Measurements from ENCODE around the gene KCNG1.

KCNG1 gene

DNA sequence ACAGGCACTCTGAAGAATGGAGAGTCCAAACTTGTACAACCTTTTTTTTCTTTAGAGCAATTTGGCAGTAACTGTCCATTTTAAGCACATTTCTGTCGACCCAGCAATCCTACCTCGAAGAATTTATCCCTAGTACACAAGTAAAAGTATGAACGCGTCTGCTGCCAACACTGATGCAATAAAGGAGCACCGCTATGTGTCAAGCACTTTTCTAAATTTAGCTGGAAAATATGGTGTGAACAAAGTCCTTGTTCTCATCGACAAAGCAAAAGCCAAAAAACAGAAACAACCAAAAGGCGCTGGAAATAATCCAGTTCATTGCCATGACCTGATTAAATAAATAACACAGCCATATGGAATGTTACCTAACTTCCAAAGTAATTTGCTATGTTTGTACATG, 65.6 kb downstream of the KCNG1 start:
- Histone ChIP-seq H3K4me3 (ENCODE audit: control insufficient read depth in 1 of 7, extremely low read depth in 1 of 7, insufficient read depth in 4 of 7, low read depth in 2 of 7, low read length in 6 of 7) (peak overlapping the region in 6 of 7 experiments; percentile 83 to 98 (median 90)), H3K9me3 (ENCODE audit: control extremely low read depth in 1 of 5, control insufficient read depth in 4 of 5, insufficient read depth in 2 of 5, low read depth in 1 of 5, low read length in 4 of 5) (no peaks in the 10 kb centered on the region), H3K27me3 (replicated peaks in 2 of 5; ENCODE audit: control insufficient read depth in 4 of 5, insufficient read depth in 5 of 5, low read length in 4 of 5) (no peaks in the 10 kb centered on the region), H3K4me1 (ENCODE audit: control extremely low read depth in 1 of 4, control insufficient read depth in 4 of 4, insufficient read depth in 4 of 4, low read length in 3 of 4) (peaks cover 9 to 26% (median 24%) of the 10 kb centered on the region in 4 experiments), H3K27ac (ENCODE audit: insufficient read depth in 1 of 2, low read depth in 1 of 2, low read length in 2 of 2, poor library complexity in 1 of 2, severe bottlenecking in 2 of 2) (peak overlapping the region; percentile 100), H3K36me3 (ENCODE audit: control insufficient read depth in 4 of 4, insufficient read depth in 4 of 4, low read length in 3 of 4) (peaks cover 9 to 35% (median 22%) of the 10 kb centered on the region in 4 experiments)
- POLR2A ChIA-PET = interaction anchor here (1.1 to 3.0 kb wide), 4 partner anchors 9 to 164 kb away, joined by 3 to 20 read pairs (median 4); partner anchors contain the start of gene ADNP
- WGBS (ENCODE audit: insufficient coverage) = no CpG with 5 or more reads among the region's 7 CpGs
- CTCF ChIA-PET = interaction anchor here (1.3 to 1.8 kb wide), 5 partner anchors 15 to 166 kb away, joined by 3 to 4 read pairs (median 4); no protein-coding TSS in a partner anchor
- DNase-seq = peak in 2 of 3 donors; percentile 7 to 13

GRCh38 chr20:50953821-50954220, 69.1 kb downstream of the KCNG1 start:
- Histone ChIP-seq H3K9me3 (ENCODE audit: control extremely low read depth in 1 of 5, control insufficient read depth in 4 of 5, insufficient read depth in 2 of 5, low read depth in 1 of 5, low read length in 4 of 5) (no peaks in the 10 kb centered on the region), H3K4me1 (ENCODE audit: control extremely low read depth in 1 of 4, control insufficient read depth in 4 of 4, insufficient read depth in 4 of 4, low read length in 3 of 4) (peaks cover 8 to 14% (median 12%) of the 10 kb centered on the region in 4 experiments), H3K27me3 (replicated peaks in 2 of 5; ENCODE audit: control insufficient read depth in 4 of 5, insufficient read depth in 5 of 5, low read length in 4 of 5) (no peaks in the 10 kb centered on the region), H3K27ac (ENCODE audit: insufficient read depth in 1 of 2, low read depth in 1 of 2, low read length in 2 of 2, poor library complexity in 1 of 2, severe bottlenecking in 2 of 2) (no peak overlapping the region), H3K4me3 (ENCODE audit: control insufficient read depth in 1 of 7, extremely low read depth in 1 of 7, insufficient read depth in 4 of 7, low read depth in 2 of 7, low read length in 6 of 7) (no peak overlapping the region), H3K36me3 (ENCODE audit: control insufficient read depth in 4 of 4, insufficient read depth in 4 of 4, low read length in 3 of 4) (peaks cover 11 to 46% (median 28%) of the 10 kb centered on the region in 4 experiments)
- POLR2A ChIA-PET = no interaction called here
- CTCF ChIA-PET = no interaction called here
- DNase-seq = no peak
